ENCODE measurements around the gene CCDC182.

The CCDC182 gene

GRCh38 chr17:57737450-57737849 lies 7.6 kb downstream of the CCDC182 start:
- CTCF ChIA-PET, result interaction anchor here (1.4 to 1.7 kb wide), 2 partner anchors 9 to 494 kb away, joined by 7 to 20 read pairs; partner anchors contain the start of gene CCDC182
- TF ChIP-seq WT1 (tag by site-specific recombination; IDR thresholded peaks at IDR 0.05) (no peak), ZBTB48 (tag by site-specific recombination; IDR thresholded peaks at IDR 0.05) (no peak), ZFHX2 (tag by site-specific recombination; conservative IDR thresholded peaks at IDR 0.05) (no peak), ZNF16 (tag by site-specific recombination; IDR thresholded peaks at IDR 0.05; ENCODE audit: low read depth) (no peak), CTCF (tag by site-specific recombination; IDR thresholded peaks at IDR 0.05) (no peak), PRDM2 (tag by site-specific recombination; IDR thresholded peaks at IDR 0.05; ENCODE audit: borderline replicate concordance) (no peak), MEIS1 (CRISPR knock-in tag; IDR thresholded peaks at IDR 0.05; ENCODE audit: borderline replicate concordance) (no peak), ZNF155 (tag by site-specific recombination; IDR thresholded peaks at IDR 0.05) (no peak), ZNF654 (tag by site-specific recombination; IDR thresholded peaks at IDR 0.05; ENCODE audit: low read depth) (no peak), ZNF426 (tag by site-specific recombination; IDR thresholded peaks at IDR 0.05) (no peak), ZSCAN23 (tag by site-specific recombination; IDR thresholded peaks at IDR 0.05) (no peak), ZNF146 (tag by site-specific recombination; IDR thresholded peaks at IDR 0.05) (no peak), ZNF19 (tag by site-specific recombination; IDR thresholded peaks at IDR 0.05; ENCODE audit: low read depth) (no peak), ZNF580 (tag by site-specific recombination; IDR thresholded peaks at IDR 0.05) (no peak), ZNF350 (tag by site-specific recombination; IDR thresholded peaks at IDR 0.05) (no peak), BCL6B (tag by site-specific recombination; IDR thresholded peaks at IDR 0.05) (no peak), ZNF174 (tag by site-specific recombination; IDR thresholded peaks at IDR 0.05) (no peak)
- TF ChIP-seq, protein P1, sequence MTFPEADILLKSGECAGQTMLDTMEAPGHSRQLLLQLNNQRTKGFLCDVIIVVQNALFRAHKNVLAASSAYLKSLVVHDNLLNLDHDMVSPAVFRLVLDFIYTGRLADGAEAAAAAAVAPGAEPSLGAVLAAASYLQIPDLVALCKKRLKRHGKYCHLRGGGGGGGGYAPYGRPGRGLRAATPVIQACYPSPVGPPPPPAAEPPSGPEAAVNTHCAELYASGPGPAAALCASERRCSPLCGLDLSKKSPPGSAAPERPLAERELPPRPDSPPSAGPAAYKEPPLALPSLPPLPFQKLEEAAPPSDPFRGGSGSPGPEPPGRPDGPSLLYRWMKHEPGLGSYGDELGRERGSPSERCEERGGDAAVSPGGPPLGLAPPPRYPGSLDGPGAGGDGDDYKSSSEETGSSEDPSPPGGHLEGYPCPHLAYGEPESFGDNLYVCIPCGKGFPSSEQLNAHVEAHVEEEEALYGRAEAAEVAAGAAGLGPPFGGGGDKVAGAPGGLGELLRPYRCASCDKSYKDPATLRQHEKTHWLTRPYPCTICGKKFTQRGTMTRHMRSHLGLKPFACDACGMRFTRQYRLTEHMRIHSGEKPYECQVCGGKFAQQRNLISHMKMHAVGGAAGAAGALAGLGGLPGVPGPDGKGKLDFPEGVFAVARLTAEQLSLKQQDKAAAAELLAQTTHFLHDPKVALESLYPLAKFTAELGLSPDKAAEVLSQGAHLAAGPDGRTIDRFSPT (tag by site-specific recombination; IDR thresholded peaks at IDR 0.05), result no peak
- TF ChIP-seq, protein P2, sequence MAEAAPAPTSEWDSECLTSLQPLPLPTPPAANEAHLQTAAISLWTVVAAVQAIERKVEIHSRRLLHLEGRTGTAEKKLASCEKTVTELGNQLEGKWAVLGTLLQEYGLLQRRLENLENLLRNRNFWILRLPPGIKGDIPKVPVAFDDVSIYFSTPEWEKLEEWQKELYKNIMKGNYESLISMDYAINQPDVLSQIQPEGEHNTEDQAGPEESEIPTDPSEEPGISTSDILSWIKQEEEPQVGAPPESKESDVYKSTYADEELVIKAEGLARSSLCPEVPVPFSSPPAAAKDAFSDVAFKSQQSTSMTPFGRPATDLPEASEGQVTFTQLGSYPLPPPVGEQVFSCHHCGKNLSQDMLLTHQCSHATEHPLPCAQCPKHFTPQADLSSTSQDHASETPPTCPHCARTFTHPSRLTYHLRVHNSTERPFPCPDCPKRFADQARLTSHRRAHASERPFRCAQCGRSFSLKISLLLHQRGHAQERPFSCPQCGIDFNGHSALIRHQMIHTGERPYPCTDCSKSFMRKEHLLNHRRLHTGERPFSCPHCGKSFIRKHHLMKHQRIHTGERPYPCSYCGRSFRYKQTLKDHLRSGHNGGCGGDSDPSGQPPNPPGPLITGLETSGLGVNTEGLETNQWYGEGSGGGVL (tag by site-specific recombination; IDR thresholded peaks at IDR 0.05), result no peak
- TF ChIP-seq, protein P3, sequence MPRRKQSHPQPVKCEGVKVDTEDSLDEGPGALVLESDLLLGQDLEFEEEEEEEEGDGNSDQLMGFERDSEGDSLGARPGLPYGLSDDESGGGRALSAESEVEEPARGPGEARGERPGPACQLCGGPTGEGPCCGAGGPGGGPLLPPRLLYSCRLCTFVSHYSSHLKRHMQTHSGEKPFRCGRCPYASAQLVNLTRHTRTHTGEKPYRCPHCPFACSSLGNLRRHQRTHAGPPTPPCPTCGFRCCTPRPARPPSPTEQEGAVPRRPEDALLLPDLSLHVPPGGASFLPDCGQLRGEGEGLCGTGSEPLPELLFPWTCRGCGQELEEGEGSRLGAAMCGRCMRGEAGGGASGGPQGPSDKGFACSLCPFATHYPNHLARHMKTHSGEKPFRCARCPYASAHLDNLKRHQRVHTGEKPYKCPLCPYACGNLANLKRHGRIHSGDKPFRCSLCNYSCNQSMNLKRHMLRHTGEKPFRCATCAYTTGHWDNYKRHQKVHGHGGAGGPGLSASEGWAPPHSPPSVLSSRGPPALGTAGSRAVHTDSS (tag by site-specific recombination; IDR thresholded peaks at IDR 0.05), result no peak
- Histone ChIP-seq H3K27ac (ENCODE audit: extremely low read depth, low read depth, low read length) (no peak overlapping the region), H3K4me3 (ENCODE audit: low read depth, low read length) (no peak overlapping the region), H3K36me3 (ENCODE audit: control insufficient read depth in 2 of 2, insufficient read depth in 1 of 2, low read length in 2 of 2) (no peaks in the 10 kb centered on the region), H3K9me3 (ENCODE audit: control insufficient read depth, insufficient read depth, low read depth, low read length) (no peaks in the 10 kb centered on the region), H3K4me1 (ENCODE audit: control insufficient read depth, insufficient read depth, low read length) (no peaks in the 10 kb centered on the region)
- POLR2A ChIA-PET, result no interaction called here
